ENCODE measurements around the gene COA3. TPM values are rescaled to one million over a fixed set of nuclear protein-coding genes. Genes with fewer than 3 reads are reported as not detected.
"Not testable (repeated sequence)": the region's sequence is repeated elsewhere in the genome, so short reads cannot be mapped to it uniquely, and the experiment has no call there.

Gene COA3
- total RNA-seq, 4 donors from 2014 or later, result 39.9 to 82.7 (median 71.2) TPM

DNA sequence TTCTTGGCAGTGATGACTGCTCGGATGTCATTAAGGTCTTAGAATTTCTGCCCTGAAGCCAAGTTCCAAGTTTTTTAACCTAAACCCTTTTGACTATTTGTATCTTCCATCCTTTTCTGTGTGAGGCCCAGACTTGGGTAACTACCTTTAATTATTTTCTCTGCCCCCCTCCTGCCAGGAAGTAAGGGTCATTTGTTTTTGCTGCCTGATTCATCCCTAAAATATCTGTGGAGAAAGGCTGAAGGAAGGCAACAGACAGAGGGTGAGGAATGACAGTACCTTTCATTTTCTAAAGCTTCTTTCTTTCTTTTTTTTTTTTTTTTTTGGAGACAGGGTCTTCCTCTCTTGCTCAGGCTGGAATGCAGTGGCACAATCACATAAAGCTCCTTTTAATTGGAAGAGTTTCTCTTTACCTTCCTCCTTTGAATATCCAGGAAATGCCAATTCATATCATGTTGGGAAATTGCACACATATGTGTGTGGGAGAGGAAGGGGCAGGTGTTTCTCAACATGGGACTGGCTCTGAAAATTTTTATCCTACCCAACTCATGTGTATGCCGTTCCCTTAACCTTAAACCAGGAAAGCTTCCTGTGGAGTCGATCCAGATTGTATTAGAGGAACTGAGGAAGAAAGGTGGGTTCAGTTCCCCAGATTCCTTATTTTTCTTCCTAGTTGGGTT, 24.3 kb downstream of the COA3 start:
- TF ChIP-seq, protein P1, sequence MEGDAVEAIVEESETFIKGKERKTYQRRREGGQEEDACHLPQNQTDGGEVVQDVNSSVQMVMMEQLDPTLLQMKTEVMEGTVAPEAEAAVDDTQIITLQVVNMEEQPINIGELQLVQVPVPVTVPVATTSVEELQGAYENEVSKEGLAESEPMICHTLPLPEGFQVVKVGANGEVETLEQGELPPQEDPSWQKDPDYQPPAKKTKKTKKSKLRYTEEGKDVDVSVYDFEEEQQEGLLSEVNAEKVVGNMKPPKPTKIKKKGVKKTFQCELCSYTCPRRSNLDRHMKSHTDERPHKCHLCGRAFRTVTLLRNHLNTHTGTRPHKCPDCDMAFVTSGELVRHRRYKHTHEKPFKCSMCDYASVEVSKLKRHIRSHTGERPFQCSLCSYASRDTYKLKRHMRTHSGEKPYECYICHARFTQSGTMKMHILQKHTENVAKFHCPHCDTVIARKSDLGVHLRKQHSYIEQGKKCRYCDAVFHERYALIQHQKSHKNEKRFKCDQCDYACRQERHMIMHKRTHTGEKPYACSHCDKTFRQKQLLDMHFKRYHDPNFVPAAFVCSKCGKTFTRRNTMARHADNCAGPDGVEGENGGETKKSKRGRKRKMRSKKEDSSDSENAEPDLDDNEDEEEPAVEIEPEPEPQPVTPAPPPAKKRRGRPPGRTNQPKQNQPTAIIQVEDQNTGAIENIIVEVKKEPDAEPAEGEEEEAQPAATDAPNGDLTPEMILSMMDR (IDR thresholded peaks at IDR 0.05), result no peak
- no peak for ATAC-seq (ENCODE audit: low FRiP score)
- DNase-seq (ENCODE audit: low spot score), result no peak

DNA sequence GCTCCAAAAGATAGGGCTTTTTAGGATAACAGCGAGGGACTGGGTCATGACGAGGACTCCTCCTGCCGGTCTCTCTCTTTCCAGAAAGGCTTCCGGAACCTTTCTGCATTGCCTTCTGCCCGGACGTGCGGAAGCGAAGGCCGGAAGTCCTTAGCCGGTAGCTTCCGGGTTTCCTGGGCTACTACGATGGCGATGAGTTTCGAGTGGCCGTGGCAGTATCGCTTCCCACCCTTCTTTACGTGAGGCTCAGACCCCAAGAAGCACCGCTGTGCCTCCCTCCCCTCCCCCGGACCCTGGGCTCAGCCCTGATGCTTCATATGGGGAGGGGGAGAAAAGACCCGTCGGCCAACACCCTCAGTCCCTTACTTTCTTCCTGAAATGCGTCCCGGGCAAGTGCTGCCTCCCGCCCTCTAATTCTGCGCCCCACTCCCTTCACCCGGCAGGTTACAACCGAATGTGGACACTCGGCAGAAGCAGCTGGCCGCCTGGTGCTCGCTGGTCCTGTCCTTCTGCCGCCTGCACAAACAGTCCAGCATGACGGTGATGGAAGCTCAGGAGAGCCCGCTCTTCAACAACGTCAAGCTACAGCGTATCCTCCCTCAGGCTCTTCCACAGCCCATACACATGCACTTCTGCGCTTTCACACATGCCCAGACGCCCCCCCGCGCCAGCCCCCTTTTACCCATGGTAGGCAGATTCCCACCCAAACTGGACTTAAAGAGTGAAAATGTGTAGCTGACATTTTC, 25.0 kb downstream of the COA3 start, which contains the start of gene VPS25:
TSS of gene VPS25 (plus strand) at position 160 of the 746 bp plus-strand sequence. CDS start at position 187, 27 bp downstream.
- DNase-seq (ENCODE audit: low spot score) (no peak), ATAC-seq (ENCODE audit: low FRiP score) (peak; percentile 90)
- TF ChIP-seq, protein P1 (IDR thresholded peaks at IDR 0.05), result no peak

DNA sequence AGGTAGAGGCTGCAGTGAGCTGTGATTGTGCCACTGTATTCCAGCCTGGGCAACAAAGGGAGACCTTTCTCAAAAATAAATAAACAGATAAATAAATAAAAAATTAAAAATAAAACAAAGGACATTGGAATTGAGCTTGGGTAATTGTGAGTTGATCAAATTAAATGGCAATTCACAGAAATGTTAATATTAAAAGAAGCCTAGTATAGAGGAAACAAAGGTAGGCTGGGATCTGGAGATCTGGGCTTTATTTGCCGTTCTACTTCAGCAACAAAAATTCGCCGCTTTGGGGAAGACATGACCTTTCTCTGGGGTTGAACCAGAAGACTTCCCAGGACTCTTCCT, 25.6 kb downstream of the COA3 start:
- no peak for DNase-seq (ENCODE audit: low spot score)
- no peak for ATAC-seq (ENCODE audit: low FRiP score)
- TF ChIP-seq, protein P1 (IDR thresholded peaks at IDR 0.05), result no peak

DNA sequence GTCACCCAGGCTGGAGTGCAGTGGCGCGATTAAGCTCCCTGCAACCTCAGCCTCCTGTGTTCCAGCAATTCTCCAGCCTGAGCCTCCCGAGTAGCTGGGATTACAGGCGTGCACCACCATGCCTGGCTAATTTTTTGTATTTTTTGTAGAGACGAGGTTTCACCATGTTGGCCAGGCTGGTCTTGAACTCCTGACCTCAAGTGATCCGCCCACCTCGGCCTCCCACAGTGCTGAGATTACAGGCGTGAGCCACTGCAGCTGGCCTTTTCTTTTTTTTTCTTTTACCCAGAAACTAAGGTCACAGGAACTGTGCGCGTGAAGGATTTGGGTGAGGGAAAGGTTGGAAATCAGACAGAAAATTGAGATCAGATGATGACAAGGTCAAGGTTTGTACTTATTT, 28.5 kb downstream of the COA3 start:
- ATAC-seq (ENCODE audit: low FRiP score); DNase-seq (ENCODE audit: low spot score): not testable (repeated sequence)

DNA sequence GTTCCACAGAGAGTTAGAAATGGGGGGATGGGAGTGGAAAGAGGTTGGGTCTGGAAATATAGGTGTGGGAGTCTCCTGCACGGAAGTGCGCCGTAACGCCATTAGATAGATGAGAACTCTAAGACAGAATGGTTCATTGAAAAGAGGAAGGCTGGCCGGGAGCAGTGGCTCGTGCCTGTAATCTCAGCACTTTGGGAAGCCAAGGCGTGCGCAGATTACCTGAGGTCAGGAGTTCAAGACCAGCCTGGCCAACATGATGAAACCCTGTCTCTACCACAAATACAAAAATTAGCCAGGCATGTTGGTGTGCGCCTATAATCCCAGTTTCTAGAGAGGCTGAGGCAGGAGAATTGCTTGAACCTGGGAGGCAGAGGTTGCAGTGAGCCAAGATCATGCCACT, 30.5 kb downstream of the COA3 start:
- not testable (repeated sequence) for ATAC-seq (ENCODE audit: low FRiP score)

DNA sequence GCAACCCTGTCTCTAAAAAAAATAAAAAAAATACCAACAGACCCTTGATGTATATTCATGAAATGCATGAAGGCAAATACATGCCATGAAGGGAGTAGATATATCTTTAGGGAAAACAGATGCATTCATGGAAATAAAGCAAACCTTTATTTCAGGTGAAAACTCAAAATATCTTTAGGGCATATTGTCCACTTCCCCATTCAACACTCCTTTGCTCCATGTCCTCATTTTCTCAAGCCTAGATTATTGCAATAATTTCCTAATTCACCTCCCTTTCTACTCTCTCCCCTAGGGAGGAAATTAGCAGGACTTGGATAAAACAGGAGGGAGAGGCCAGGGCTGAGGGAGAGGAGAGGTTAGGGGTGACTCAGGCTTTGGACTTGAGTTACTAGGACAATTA, 31.0 kb downstream of the COA3 start:
- TF ChIP-seq, protein P1 (IDR thresholded peaks at IDR 0.05), result no peak
- DNase-seq (ENCODE audit: low spot score) (no peak), ATAC-seq (ENCODE audit: low FRiP score) (no peak)

More for the DNA sequence above, 30.5 kb downstream of the COA3 start:
- DNase-seq (ENCODE audit: low spot score), result not testable (repeated sequence)

DNA sequence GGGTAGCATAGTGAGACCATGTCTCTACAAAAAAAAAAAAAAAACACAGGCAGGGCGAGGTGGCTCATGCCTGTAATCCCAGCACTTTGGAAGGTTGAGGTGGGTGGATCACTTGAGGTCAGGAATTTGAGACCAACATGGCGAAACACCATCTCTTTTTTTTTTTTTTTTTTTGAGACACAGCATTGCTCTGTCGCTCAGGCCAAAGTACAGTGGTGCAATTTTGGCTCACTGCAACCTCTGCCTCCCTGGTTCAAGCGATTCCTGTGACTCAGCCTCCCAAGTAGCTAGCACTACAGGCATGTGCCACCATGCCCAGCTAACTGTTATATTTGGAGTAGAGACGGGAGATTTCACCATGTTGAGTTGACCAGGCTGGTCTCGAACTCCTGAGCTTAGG, 32.4 kb downstream of the COA3 start:
- DNase-seq (ENCODE audit: low spot score) (no peak), ATAC-seq (ENCODE audit: low FRiP score) (no peak)
- TF ChIP-seq, protein P1 (IDR thresholded peaks at IDR 0.05), result no peak

DNA sequence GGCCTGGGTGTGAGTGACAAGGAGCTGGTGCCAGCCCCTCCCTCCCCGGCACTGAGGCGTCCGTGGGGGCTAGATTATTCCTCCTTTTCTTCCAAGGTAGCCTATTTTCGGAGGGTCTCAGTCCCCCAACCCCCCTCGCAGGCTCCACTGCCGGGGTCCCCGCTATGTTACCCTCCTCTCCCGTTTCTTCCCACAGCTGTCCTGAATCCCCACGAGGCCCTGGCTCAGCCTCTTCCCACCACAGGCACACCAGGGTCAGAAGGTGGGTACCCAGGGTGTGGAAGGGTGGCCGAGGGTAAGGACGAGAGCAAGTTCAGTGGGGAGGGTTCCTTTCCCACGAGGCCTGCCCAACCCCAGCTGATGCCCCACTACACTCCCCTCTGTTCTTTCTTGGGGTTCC, 36.9 kb downstream of the COA3 start:
- TF ChIP-seq, protein P1 (IDR thresholded peaks at IDR 0.05), result no peak
- DNase-seq (ENCODE audit: low spot score) (no peak), ATAC-seq (ENCODE audit: low FRiP score) (no peak)
